ENCODE measurements around the gene FNDC3B.

DNA sequence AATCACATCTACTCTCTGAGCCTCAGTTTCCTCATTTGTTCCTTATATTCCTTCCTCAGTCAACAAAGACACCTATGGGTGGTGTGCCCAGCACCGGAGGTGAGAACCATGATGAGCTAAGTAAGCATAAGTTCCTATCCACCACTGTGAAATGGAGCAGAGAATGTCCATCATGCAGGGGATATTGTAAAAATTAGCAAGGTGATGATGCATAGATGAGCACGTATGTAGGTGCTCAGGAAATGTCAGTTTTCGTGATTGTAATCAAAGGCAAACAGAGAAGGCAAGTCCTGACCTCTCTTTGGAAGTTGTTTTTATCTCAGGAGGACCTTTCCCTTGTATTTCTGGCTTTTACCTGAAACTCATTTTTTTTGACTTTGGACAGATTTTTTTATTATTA, 243.5 kb downstream of the FNDC3B start:
- TF ChIP-seq CTCF (IDR thresholded peaks at IDR 0.05) (no peak), POLR2AphosphoS5 (IDR thresholded peaks at IDR 0.05; ENCODE audit: insufficient read depth in 1 of 2, low read depth in 1 of 2) (no peak)

All from vagina (tissue), 2 donors.